H9 (cell line): Measurements from ENCODE around the gene HIC1. TPM values are rescaled to one million over a fixed set of nuclear protein-coding genes. Genes with fewer than 3 reads are reported as not detected.

ENCODE experiments used
- DNase-seq: peaks from one replicate; pipeline ENCODE4 v3.0.0-alpha.2; 2017
- H2AFZ ChIP-seq: one replicate; pipeline ENCODE4 v1.6.1; 2013; ENCODE audit warnings: mild to moderate bottlenecking, low read length, control low read depth, moderate library complexity
- H2AK5ac ChIP-seq: 2 replicates; pipeline ENCODE4 v1.6.1; 2013; ENCODE audit warnings: low read length, control low read depth, mixed read lengths; ENCODE audit not compliant: insufficient read length
- H2BK120ac ChIP-seq: one replicate; pipeline ENCODE4 v1.6.1; 2013; ENCODE audit warnings: low read depth, mild to moderate bottlenecking, low read length, control low read depth, inconsistent platforms; ENCODE audit not compliant: poor library complexity, severe bottlenecking
- H2BK12ac ChIP-seq: 2 replicates; pipeline ENCODE4 v1.6.1; 2013; ENCODE audit warnings: low read length, control low read depth, mixed read lengths, low read depth; ENCODE audit not compliant: insufficient read length
- H2BK15ac ChIP-seq: 2 replicates; pipeline ENCODE4 v1.6.1; 2013; ENCODE audit warnings: low read depth, low read length, control low read depth
- H2BK20ac ChIP-seq: one replicate; pipeline ENCODE4 v1.6.1; 2013; ENCODE audit warnings: low read depth, mild to moderate bottlenecking, low read length, control low read depth, inconsistent platforms; ENCODE audit not compliant: poor library complexity, severe bottlenecking
- H2BK5ac ChIP-seq: 2 replicates; pipeline ENCODE4 v1.6.1; 2013; ENCODE audit warnings: low read length, control low read depth, mixed read lengths; ENCODE audit not compliant: insufficient read length
- H3K14ac ChIP-seq: 2 replicates; pipeline ENCODE4 v1.6.1; 2013; ENCODE audit warnings: low read length, control low read depth; ENCODE audit not compliant: insufficient read depth
- H3K18ac ChIP-seq: 2 replicates; pipeline ENCODE4 v1.6.1; 2013; ENCODE audit warnings: low read depth, mild to moderate bottlenecking, mixed read lengths, low read length, control low read depth; ENCODE audit not compliant: insufficient read length
- H3K23ac ChIP-seq: 2 replicates; pipeline ENCODE4 v1.6.1; 2013; ENCODE audit warnings: low read length, control low read depth, mixed read lengths, low read depth; ENCODE audit not compliant: insufficient read length
- H3K23me2 ChIP-seq: 2 replicates; pipeline ENCODE4 v1.6.1; 2013; ENCODE audit warnings: low read depth, mild to moderate bottlenecking, mixed read lengths, low read length, control low read depth; ENCODE audit not compliant: insufficient read length, poor library complexity, severe bottlenecking
- H3K27ac ChIP-seq: 2 replicates; pipeline ENCODE4 v1.5.1; 2013; ENCODE audit warnings: low read length, control low read depth, mixed read lengths, low read depth; ENCODE audit not compliant: insufficient read length
- H3K27me3 ChIP-seq: 2 replicates; pipeline ENCODE4 v1.6.1; 2013; ENCODE audit warnings: low read length, control low read depth, inconsistent platforms; ENCODE audit not compliant: insufficient read depth
- H3K4ac ChIP-seq: 2 replicates; pipeline ENCODE4 v1.6.1; 2013; ENCODE audit warnings: low read depth, mild to moderate bottlenecking, control low read depth, inconsistent platforms, low read length, moderate library complexity
- H3K4me1 ChIP-seq: 2 replicates; pipeline ENCODE4 v1.6.1; 2013; ENCODE audit warnings: low read length, control low read depth, inconsistent platforms; ENCODE audit not compliant: insufficient read depth
- H3K4me2 ChIP-seq: 2 replicates; pipeline ENCODE4 v1.6.1; 2013; ENCODE audit warnings: low read length, control low read depth, mixed read lengths; ENCODE audit not compliant: insufficient read length, insufficient read depth
- H3K56ac ChIP-seq: 2 replicates; pipeline ENCODE4 v1.6.1; 2013; ENCODE audit warnings: low read depth, mild to moderate bottlenecking, mixed read lengths, low read length, control low read depth; ENCODE audit not compliant: insufficient read length
- H3K79me1 ChIP-seq: 2 replicates; pipeline ENCODE4 v1.6.1; 2013; ENCODE audit warnings: low read depth, mild to moderate bottlenecking, moderate library complexity, low read length, control low read depth, inconsistent platforms; ENCODE audit not compliant: insufficient read depth, poor library complexity, severe bottlenecking
- H3K79me2 ChIP-seq: 2 replicates; pipeline ENCODE4 v1.6.1; 2013; ENCODE audit warnings: low read length, control low read depth, inconsistent platforms; ENCODE audit not compliant: insufficient read depth
- H3K9ac ChIP-seq: 2 replicates; pipeline ENCODE4 v1.6.1; 2013; ENCODE audit warnings: low read length, control low read depth, mixed read lengths; ENCODE audit not compliant: insufficient read length; ENCODE audit errors: extremely low read depth
- H3K9me3 ChIP-seq: one replicate; pipeline ENCODE4 v1.6.1; 2013; ENCODE audit warnings: low read depth, low read length, inconsistent platforms; ENCODE audit not compliant: control insufficient read depth
- H3T11ph ChIP-seq: one replicate; pipeline ENCODE4 v1.6.1; 2013; ENCODE audit warnings: mild to moderate bottlenecking, low read length, control low read depth, inconsistent platforms
- H4K20me1 ChIP-seq: one replicate; pipeline ENCODE4 v1.6.1; 2013; ENCODE audit not compliant: control insufficient read depth, insufficient read length, insufficient read depth
- H4K5ac ChIP-seq: 2 replicates; pipeline ENCODE4 v1.6.1; 2013; ENCODE audit warnings: low read depth, mild to moderate bottlenecking, mixed read lengths, low read length, control low read depth; ENCODE audit not compliant: insufficient read length
- H4K8ac ChIP-seq: replicated peaks from 2 replicates; pipeline ENCODE4 v1.6.1; 2013; ENCODE audit warnings: low read length, control low read depth, mixed read lengths, low read depth; ENCODE audit not compliant: insufficient read length
- H4K91ac ChIP-seq: 2 replicates; pipeline ENCODE4 v1.6.1; 2013; ENCODE audit warnings: low read depth, mild to moderate bottlenecking, moderate library complexity, mixed read lengths, low read length, control low read depth; ENCODE audit not compliant: insufficient read length
- H3K27ac Mint-ChIP-seq, 3 experiments: 2 replicates in 2 of 3; 3 replicates in 1 of 3; pipeline ENCODE4 v1.8.0; 2020 to 2021; ENCODE audit warnings: mixed read lengths in 3 of 3, mild to moderate bottlenecking in 1 of 3, moderate library complexity in 1 of 3
- H3K27me3 Mint-ChIP-seq: 2 replicates; pipeline ENCODE4 v1.8.0; 2021; ENCODE audit warnings: low read depth, mild to moderate bottlenecking, moderate library complexity, mixed read lengths
- H3K36me3 Mint-ChIP-seq, 3 experiments: 2 replicates in 2 of 3; 3 replicates in 1 of 3; pipeline ENCODE4 v1.8.0; 2020 to 2021; ENCODE audit warnings: low read depth in 3 of 3, mixed read lengths in 3 of 3; ENCODE audit not compliant: insufficient read depth in 1 of 3
- H3K4me1 Mint-ChIP-seq, 2 experiments: 2 replicates each; pipeline ENCODE4 v1.8.0; 2020; ENCODE audit warnings: mixed read lengths in 2 of 2
- H3K4me3 Mint-ChIP-seq, 2 experiments: 2 replicates in 1 of 2; 3 replicates in 1 of 2; pipeline ENCODE4 v1.8.0; 2020 to 2021; ENCODE audit warnings: mild to moderate bottlenecking in 2 of 2, mixed read lengths in 2 of 2, moderate library complexity in 1 of 2
- H3K9me3 Mint-ChIP-seq, 2 experiments: 2 replicates in 1 of 2; 3 replicates in 1 of 2; pipeline ENCODE4 v1.8.0; 2020; ENCODE audit warnings: mild to moderate bottlenecking in 2 of 2, mixed read lengths in 2 of 2, moderate library complexity in 1 of 2
- CTCF ChIP-seq: fragments of 200-600 bp; sonication (generic); conservative IDR thresholded peaks from 3 replicates; pipeline ENCODE4 v1.8.0; 2021; ENCODE audit warnings: antibody characterized with exemption, mild to moderate bottlenecking
- WGBS: extraction: QIAGEN DNeasy Blood & Tissue Kit; methylation state at CpG from one replicate; pipeline ENCODE4 v1.1.7; 2013; ENCODE audit warnings: missing lambda C conversion rate, low lambda C conversion rate, mixed read lengths; ENCODE audit not compliant: insufficient read length; ENCODE audit errors: extremely low coverage; 5-methylcytosine and 5-hydroxymethylcytosine counted together
- total RNA-seq: library from RNA; stranded (reverse); gene quantifications from 2 replicates; pipeline ENCODE4 v1.2.1, GENCODE V29; 2021

The HIC1 gene
- total RNA-seq, 1 experiment from 2014 or later, result 1.8 TPM

DNA sequence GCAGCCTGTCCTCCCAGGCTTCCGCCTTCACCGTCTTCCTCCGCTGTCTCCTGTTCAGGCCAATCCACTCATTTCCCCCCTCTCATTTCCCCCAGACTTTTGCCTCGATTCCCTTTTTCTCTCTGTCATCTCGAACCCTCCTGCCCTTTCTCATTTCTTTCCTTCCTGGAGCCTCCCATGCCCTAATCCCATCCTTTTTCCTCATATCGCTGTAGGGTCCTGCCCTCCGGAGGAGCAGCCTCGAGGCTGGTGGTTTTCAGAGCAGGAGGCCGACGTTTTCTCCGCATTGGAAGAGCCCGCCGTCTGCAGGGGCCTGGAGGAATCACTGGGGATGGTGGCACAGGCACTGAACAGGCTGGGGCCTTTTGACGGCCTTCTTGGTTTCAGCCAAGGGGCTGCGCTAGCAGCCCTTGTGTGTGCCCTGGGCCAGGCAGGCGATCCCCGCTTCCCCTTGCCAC is 12.5 kb upstream of the HIC1 start:
- H3K14ac ChIP-seq, result peak overlapping the region; percentile 66; the same call in 1 of the 2 replicates
- no peak overlapping the region for H3K27ac ChIP-seq
- H4K91ac ChIP-seq, result no peak overlapping the region
- H3K27ac Mint-ChIP-seq, result peak overlapping the region; percentile 81 to 96 (median 93); a peak in 5 of 7 replicates
- no peak overlapping the region for H3K56ac ChIP-seq
- H3K9me3 ChIP-seq, result no peaks in the 10 kb centered on the region
- H4K5ac ChIP-seq, result no peak overlapping the region
- H2BK5ac ChIP-seq, result no peak overlapping the region
- peaks cover 9% of the 10 kb centered on the region for H3K23me2 ChIP-seq
- DNase-seq, result peak; percentile 62
- peaks cover 16% of the 10 kb centered on the region for H3K27me3 Mint-ChIP-seq
- no peaks in the 10 kb centered on the region for H3K79me1 ChIP-seq
- H4K8ac ChIP-seq, result no peak overlapping the region
- H2AK5ac ChIP-seq, result no peak overlapping the region
- no peaks in the 10 kb centered on the region for H3K79me2 ChIP-seq
- H3K9ac ChIP-seq, result peak overlapping the region; percentile 21
- H3K4me2 ChIP-seq, result peak overlapping the region; percentile 69
- H3K4me3 Mint-ChIP-seq, result peak overlapping the region; percentile 90 to 92
- H3K4me1 ChIP-seq, result no peaks in the 10 kb centered on the region
- no peaks in the 10 kb centered on the region for H3K27me3 ChIP-seq
- TF ChIP-seq CTCF, result no peak
- no peak overlapping the region for H3T11ph ChIP-seq
- H3K4me1 Mint-ChIP-seq, result peaks cover 7 to 11% of the 10 kb centered on the region in 2 experiments
- H3K18ac ChIP-seq, result peak overlapping the region; percentile 69
- H2BK20ac ChIP-seq, result no peak overlapping the region
- H2BK15ac ChIP-seq, result no peak overlapping the region
- no peak overlapping the region for H3K23ac ChIP-seq
- H3K36me3 Mint-ChIP-seq, result peaks cover 7 to 19% (median 16%) of the 10 kb centered on the region in 3 experiments
- H2BK12ac ChIP-seq, result no peak overlapping the region
- H3K9me3 Mint-ChIP-seq, result no peaks in the 10 kb centered on the region
- no CpG with 5 or more reads among the region's 17 CpGs for WGBS
- no peaks in the 10 kb centered on the region for H4K20me1 ChIP-seq
- H3K4ac ChIP-seq, result no peak overlapping the region
- H2BK120ac ChIP-seq, result no peak overlapping the region
- no peak overlapping the region for H2AFZ ChIP-seq
